ENCODE results near the gene STRIP2. TPM values are rescaled to one million over a fixed set of nuclear protein-coding genes. Genes with fewer than 3 reads are reported as not detected.

The STRIP2 gene
- total and polyA plus RNA-seq, 2 of the 13 experiments (the other 11 are each of a cell fraction or from before 2014, with no cell fraction given): 3.9 to 8.2 TPM

DNA sequence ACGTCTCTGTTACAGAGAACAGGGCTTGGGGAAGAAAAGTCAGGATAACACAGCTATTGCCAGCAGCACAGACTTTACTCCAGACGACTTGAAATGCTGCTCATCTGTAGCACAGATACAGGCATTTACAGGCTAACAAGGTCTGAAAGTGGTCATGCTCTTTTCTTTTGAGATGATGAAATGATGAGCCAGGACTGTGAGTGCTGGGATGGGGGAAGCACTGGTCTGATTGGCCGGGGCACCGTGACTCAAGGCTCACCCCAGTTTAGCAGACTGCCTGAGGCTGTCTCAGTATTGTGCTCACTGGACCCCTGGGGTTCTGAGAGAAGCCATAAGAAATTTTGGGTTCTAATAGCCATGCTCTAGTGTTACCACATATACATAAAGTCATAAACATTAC lies 80.5 kb downstream of the STRIP2 start:
- ChIA-PET POLR2A (no interaction called here), CTCF (ENCODE audit: low intra/inter-chr PET ratio, low total read pairs) (no interaction called here)
- Histone ChIP-seq H3K9ac (ENCODE audit: insufficient read depth, low read depth, low read length) (no peak overlapping the region), H3K27ac (ENCODE audit: extremely low read length, insufficient read depth, low read length) (no peak overlapping the region), H3K4me2 (ENCODE audit: low read depth, low read length) (no peak overlapping the region), H3K4me3 (replicated peaks in 1 of 3; ENCODE audit: insufficient read depth in 1 of 3, low read depth in 2 of 3, low read length in 3 of 3) (no peak overlapping the region), H4K20me1 (ENCODE audit: insufficient read depth, low read length) (no peaks in the 10 kb centered on the region), H3K36me3 (replicated peaks in 1 of 2; ENCODE audit: control insufficient read depth in 1 of 2, insufficient read depth in 2 of 2, low read length in 2 of 2) (no peaks in the 10 kb centered on the region), H2AFZ (ENCODE audit: low read length) (no peak overlapping the region), H3K4me1 (ENCODE audit: insufficient read depth, low read length) (peaks cover 11% of the 10 kb centered on the region; the same call in 1 of the 2 replicates), H3K79me2 (ENCODE audit: insufficient read depth, low read length) (no peaks in the 10 kb centered on the region), H3K27me3 (ENCODE audit: control insufficient read depth in 1 of 2, insufficient read depth in 2 of 2, low read length in 2 of 2) (peaks cover 4 to 27% of the 10 kb centered on the region in 2 experiments; a peak in 2 of 5 replicates), H3K9me3 (ENCODE audit: low read length) (no peaks in the 10 kb centered on the region)
- no peak for FAIRE-seq
- ATAC-seq: no peak
- no TSS peak for BruUV-seq (replicated peaks)
- in situ Hi-C loops (cut with HindIII; ENCODE audit: extremely low pct_ligation_motif_present, low pct_unique_long_range_greater_than_20kb) (no loop called here), intact Hi-C loops (cut with micrococcal nuclease; ENCODE audit: unreplicated experiment) (no loop called here)
- WGBS (ENCODE audit: low lambda C conversion rate): 21% methylated on average over 4 of the region's 4 CpGs
- DNase-seq (ENCODE audit: low spot score): no peak
- TF ChIP-seq ZNF879 (CRISPR knock-in tag; IDR thresholded peaks at IDR 0.05): no peak

DNA sequence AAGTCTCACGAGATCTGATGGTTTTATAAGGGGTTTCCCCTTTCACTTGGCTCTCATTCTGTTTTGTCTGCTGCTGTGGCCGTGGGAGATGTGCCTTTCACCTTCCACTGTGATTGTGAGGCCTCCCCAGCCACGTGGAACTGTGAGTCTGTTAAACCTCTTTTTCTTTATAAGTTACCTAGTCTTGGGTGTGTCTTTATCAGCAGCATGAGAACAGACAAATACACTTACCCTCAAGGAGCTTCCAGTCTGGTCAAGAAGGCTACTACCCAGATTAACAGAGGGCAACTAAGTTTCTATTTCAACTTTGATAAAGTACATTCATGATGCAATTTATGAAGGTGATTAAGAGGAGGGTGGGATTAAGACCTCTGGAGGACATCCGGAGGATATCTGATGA lies 81.1 kb downstream of the STRIP2 start:
- Histone ChIP-seq H3K27ac (ENCODE audit: extremely low read length, insufficient read depth, low read length) (no peak overlapping the region), H3K4me3 (replicated peaks in 1 of 3; ENCODE audit: insufficient read depth in 1 of 3, low read depth in 2 of 3, low read length in 3 of 3) (no peak overlapping the region), H3K79me2 (ENCODE audit: insufficient read depth, low read length) (no peaks in the 10 kb centered on the region), H3K9me3 (ENCODE audit: low read length) (no peaks in the 10 kb centered on the region), H3K9ac (ENCODE audit: insufficient read depth, low read depth, low read length) (no peak overlapping the region), H2AFZ (ENCODE audit: low read length) (no peak overlapping the region), H3K36me3 (replicated peaks in 1 of 2; ENCODE audit: control insufficient read depth in 1 of 2, insufficient read depth in 2 of 2, low read length in 2 of 2) (no peaks in the 10 kb centered on the region), H3K27me3 (ENCODE audit: control insufficient read depth in 1 of 2, insufficient read depth in 2 of 2, low read length in 2 of 2) (peaks cover 4 to 24% of the 10 kb centered on the region in 2 experiments; a peak in 2 of 5 replicates), H4K20me1 (ENCODE audit: insufficient read depth, low read length) (no peaks in the 10 kb centered on the region), H3K4me1 (ENCODE audit: insufficient read depth, low read length) (peaks cover 11% of the 10 kb centered on the region; the same call in 1 of the 2 replicates), H3K4me2 (ENCODE audit: low read depth, low read length) (no peak overlapping the region)
- WGBS (ENCODE audit: low lambda C conversion rate): 21% methylated on average over 4 of the region's 4 CpGs
- no peak for FAIRE-seq
- DNase-seq (ENCODE audit: low spot score): no peak
- intact Hi-C loops (cut with micrococcal nuclease; ENCODE audit: unreplicated experiment) (no loop called here), in situ Hi-C loops (cut with HindIII; ENCODE audit: extremely low pct_ligation_motif_present, low pct_unique_long_range_greater_than_20kb) (no loop called here)
- CTCF ChIA-PET (ENCODE audit: low intra/inter-chr PET ratio, low total read pairs): no interaction called here
- POLR2A ChIA-PET: no interaction called here
- no peak for ATAC-seq
- no TSS peak for BruUV-seq (replicated peaks)
- TF ChIP-seq, protein P1, sequence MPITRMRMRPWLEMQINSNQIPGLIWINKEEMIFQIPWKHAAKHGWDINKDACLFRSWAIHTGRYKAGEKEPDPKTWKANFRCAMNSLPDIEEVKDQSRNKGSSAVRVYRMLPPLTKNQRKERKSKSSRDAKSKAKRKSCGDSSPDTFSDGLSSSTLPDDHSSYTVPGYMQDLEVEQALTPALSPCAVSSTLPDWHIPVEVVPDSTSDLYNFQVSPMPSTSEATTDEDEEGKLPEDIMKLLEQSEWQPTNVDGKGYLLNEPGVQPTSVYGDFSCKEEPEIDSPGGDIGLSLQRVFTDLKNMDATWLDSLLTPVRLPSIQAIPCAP (CRISPR knock-in tag; IDR thresholded peaks at IDR 0.05; ENCODE audit: low read depth): no peak
- TF ChIP-seq KAT7 (CRISPR knock-in tag; IDR thresholded peaks at IDR 0.05; ENCODE audit: borderline replicate concordance) (no peak), SNRNP70 (IDR thresholded peaks at IDR 0.05; ENCODE audit: low read depth, low read length) (no peak), ZNF570 (CRISPR knock-in tag; IDR thresholded peaks at IDR 0.05; ENCODE audit: borderline replicate concordance) (no peak), HMG20B (CRISPR knock-in tag; conservative IDR thresholded peaks at IDR 0.05) (no peak), ZNF333 (CRISPR knock-in tag; IDR thresholded peaks at IDR 0.05; ENCODE audit: borderline replicate concordance) (no peak), KLF9 (CRISPR knock-in tag; IDR thresholded peaks at IDR 0.05; ENCODE audit: low read depth) (no peak), ZSCAN21 (CRISPR knock-in tag; IDR thresholded peaks at IDR 0.05; ENCODE audit: borderline replicate concordance) (no peak), NR2F6 (IDR thresholded peaks at IDR 0.05) (no peak), NR2F6 (CRISPR knock-in tag; IDR thresholded peaks at IDR 0.05) (no peak)
- TF ChIP-seq, protein P2, sequence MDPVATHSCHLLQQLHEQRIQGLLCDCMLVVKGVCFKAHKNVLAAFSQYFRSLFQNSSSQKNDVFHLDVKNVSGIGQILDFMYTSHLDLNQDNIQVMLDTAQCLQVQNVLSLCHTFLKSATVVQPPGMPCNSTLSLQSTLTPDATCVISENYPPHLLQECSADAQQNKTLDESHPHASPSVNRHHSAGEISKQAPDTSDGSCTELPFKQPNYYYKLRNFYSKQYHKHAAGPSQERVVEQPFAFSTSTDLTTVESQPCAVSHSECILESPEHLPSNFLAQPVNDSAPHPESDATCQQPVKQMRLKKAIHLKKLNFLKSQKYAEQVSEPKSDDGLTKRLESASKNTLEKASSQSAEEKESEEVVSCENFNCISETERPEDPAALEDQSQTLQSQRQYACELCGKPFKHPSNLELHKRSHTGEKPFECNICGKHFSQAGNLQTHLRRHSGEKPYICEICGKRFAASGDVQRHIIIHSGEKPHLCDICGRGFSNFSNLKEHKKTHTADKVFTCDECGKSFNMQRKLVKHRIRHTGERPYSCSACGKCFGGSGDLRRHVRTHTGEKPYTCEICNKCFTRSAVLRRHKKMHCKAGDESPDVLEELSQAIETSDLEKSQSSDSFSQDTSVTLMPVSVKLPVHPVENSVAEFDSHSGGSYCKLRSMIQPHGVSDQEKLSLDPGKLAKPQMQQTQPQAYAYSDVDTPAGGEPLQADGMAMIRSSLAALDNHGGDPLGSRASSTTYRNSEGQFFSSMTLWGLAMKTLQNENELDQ (CRISPR knock-in tag; IDR thresholded peaks at IDR 0.05; ENCODE audit: borderline replicate concordance): no peak
- TF ChIP-seq, protein P3, sequence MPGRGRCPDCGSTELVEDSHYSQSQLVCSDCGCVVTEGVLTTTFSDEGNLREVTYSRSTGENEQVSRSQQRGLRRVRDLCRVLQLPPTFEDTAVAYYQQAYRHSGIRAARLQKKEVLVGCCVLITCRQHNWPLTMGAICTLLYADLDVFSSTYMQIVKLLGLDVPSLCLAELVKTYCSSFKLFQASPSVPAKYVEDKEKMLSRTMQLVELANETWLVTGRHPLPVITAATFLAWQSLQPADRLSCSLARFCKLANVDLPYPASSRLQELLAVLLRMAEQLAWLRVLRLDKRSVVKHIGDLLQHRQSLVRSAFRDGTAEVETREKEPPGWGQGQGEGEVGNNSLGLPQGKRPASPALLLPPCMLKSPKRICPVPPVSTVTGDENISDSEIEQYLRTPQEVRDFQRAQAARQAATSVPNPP (CRISPR knock-in tag; IDR thresholded peaks at IDR 0.05): no peak
- TF ChIP-seq, protein P4, sequence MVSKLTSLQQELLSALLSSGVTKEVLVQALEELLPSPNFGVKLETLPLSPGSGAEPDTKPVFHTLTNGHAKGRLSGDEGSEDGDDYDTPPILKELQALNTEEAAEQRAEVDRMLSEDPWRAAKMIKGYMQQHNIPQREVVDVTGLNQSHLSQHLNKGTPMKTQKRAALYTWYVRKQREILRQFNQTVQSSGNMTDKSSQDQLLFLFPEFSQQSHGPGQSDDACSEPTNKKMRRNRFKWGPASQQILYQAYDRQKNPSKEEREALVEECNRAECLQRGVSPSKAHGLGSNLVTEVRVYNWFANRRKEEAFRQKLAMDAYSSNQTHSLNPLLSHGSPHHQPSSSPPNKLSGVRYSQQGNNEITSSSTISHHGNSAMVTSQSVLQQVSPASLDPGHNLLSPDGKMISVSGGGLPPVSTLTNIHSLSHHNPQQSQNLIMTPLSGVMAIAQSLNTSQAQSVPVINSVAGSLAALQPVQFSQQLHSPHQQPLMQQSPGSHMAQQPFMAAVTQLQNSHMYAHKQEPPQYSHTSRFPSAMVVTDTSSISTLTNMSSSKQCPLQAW (CRISPR knock-in tag; IDR thresholded peaks at IDR 0.05): no peak
